Left forelimb (tissue), 1 donor: ENCODE data around the gene OTUD3.
"Not testable (repeated sequence)": the region's sequence is repeated elsewhere in the genome, so short reads cannot be mapped to it uniquely, and the experiment has no call there.

Experiments
- DNase-seq: peaks from one replicate; pipeline ENCODE4 v3.0.0-alpha.2; 2018; ENCODE audit warnings: low spot score

OTUD3 gene

DNA sequence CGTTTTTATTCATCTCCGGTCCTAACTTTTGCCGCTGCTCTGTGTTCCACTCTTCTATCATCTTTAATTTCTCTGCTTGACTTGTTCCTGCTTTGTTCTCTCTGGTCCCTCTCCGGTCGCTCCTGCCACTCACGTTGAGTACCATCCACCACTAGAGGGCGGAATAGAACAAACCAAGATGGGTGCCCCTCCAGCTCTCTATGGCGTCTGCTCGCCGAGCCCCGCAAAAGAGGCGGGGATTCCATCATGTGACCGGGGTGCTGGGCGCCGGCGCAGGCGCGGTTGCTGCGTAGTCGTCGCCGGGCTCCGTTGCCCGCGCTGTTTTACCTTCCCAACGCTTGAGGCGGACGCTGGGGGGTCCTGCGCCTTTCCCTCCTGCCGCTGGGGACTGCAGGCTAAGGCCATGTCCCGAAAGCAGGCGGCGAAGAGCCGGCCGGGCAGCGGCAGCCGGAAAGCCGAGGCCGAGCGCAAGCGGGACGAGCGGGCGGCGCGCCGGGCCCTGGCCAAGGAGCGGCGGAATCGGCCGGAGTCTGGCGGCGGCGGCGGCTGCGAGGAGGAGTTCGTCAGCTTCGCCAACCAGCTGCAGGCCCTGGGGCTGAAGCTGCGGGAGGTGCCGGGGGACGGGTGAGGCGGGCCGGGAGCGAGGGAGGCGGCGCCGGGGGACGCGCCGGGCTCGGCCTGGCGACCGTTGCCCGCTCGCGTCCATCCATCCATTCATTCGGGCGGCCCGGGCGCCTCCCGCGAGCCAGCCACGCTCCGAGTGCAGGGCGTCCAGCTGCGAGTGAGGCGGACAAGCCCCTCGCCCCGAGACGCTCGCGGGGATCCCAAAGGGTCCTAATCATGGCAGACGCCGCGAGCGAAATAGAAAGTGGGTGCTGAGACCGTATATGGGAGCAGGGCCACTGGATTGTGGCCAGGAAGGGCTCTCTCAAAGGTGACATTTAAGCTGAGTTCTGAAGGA is at the start of gene OTUD3:
TSS of gene OTUD3 (plus strand) at position 285 of the 961 bp plus-strand sequence. CDS start at position 404, 119 bp downstream.
- peak; percentile 95 for DNase-seq

DNA sequence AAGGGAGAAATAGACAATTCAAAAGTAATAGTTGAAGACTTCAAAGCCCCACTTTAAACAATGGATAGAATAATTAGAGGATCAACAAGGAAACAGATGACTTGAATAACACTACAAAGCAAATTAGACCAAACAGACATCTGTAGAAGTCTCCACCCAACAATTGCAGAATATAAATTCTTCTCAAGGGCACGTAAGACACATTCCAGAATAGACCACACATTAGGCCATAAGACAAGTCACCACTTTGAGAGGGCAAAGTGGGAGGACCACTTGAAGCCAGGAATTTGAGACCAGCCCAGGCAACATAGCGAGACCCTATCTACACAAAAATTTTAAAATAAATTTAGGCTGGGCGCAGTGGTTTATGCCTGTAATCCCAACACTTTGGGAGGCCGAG is 46.6 kb upstream of the OTUD3 start:
- no peak for DNase-seq

GRCh38 chr1:19837866-19838265 is 44.3 kb upstream of the OTUD3 start:
- DNase-seq = no peak

- no peak for DNase-seq
Measured at GRCh38 chr1:19840228-19840627, 42.0 kb upstream of the OTUD3 start.

GRCh38 chr1:19844731-19845495 is 37.3 kb upstream of the OTUD3 start:
- DNase-seq = no peak

- no peak for DNase-seq
Measured at GRCh38 chr1:19845555-19845954, 36.6 kb upstream of the OTUD3 start.

DNA sequence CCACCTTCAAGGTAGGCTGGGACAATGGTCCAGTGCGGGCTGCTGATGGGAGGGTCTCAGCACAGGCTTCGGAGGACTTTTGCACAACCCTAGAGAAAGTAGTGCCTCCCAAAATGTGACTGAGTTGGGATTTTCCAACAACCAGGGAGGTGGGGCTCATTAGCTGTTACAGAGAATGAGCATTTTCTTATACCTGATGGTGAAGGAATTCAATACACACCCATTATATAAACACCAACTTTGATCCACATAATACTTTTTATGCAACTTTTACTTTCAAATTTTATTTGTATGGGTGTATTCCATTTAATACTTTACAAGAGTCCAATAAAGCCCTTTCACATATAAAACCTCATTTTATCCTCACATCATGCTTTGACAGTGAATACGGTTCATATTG is 35.9 kb upstream of the OTUD3 start:
- DNase-seq = no peak

- DNase-seq = not testable (repeated sequence)
Measured at GRCh38 chr1:19847334-19847733, 34.9 kb upstream of the OTUD3 start.

DNA sequence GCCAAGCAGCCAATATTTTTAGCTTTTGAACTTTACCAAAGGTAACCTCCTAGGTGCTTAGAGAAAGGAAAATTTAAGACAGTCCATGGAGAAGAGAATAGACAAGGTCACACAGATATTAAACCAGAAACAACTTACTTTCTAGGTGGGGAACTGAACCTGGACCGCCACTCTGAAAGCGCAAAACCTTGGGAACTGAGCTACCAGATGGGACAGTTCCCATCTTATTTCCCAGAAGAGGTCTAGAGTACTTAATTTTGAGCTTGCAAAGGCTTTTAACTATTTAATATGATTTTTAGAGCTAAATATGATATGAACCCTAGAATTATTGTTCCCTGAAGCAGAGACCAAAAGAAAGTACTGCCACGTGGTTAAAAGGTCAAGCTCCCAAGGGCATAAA is 32.9 kb upstream of the OTUD3 start:
- not testable (repeated sequence) for DNase-seq

- DNase-seq = no peak
Measured at GRCh38 chr1:19850214-19850613, 32.0 kb upstream of the OTUD3 start.

DNA sequence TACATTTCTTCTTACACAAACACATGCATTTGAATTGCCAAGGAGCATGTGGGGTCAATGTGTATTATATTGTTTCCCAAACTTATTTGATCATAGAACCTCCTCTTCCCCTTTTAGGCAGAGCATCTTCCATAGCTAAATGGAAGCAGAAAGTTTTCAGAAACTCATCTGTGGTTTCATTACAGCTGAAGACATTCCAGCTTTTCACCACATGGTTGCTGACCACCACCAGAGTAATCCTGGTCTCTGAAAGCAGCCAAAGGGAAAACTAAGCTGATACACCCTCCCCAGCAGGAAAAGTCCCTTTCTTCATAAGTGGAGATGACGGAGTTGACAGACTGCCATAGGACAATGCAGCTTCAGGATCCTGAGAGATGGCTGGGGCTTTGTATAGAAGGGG is 30.2 kb upstream of the OTUD3 start:
- DNase-seq = no peak

GRCh38 chr1:19854866-19855265 is 27.3 kb upstream of the OTUD3 start:
- DNase-seq = no peak

- no peak for DNase-seq
Measured at GRCh38 chr1:19858893-19859292, 23.3 kb upstream of the OTUD3 start.

GRCh38 chr1:19859876-19860275 is 22.3 kb upstream of the OTUD3 start:
- no peak for DNase-seq

- no peak for DNase-seq
Measured at GRCh38 chr1:19860418-19860817, 21.8 kb upstream of the OTUD3 start.

DNA sequence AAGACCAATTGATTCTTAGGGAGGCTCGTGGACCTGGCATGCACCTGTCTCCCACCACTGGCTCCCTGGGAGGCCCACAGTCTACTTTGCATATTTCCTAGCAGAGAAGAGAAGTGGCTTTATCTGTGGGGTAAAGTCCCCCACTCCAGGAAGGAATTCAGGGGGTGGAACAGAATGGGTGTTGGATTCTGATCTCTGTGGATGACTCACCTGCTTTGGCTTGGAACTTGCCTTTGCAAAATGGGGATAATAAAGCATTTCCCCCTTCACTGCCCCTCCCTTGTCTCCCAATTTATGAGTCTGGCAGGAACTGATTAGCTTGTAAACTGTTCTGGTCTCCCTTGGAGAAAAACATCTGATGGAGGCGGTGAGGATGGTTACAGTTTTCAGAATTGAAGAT is 21.2 kb upstream of the OTUD3 start:
- no peak for DNase-seq

DNA sequence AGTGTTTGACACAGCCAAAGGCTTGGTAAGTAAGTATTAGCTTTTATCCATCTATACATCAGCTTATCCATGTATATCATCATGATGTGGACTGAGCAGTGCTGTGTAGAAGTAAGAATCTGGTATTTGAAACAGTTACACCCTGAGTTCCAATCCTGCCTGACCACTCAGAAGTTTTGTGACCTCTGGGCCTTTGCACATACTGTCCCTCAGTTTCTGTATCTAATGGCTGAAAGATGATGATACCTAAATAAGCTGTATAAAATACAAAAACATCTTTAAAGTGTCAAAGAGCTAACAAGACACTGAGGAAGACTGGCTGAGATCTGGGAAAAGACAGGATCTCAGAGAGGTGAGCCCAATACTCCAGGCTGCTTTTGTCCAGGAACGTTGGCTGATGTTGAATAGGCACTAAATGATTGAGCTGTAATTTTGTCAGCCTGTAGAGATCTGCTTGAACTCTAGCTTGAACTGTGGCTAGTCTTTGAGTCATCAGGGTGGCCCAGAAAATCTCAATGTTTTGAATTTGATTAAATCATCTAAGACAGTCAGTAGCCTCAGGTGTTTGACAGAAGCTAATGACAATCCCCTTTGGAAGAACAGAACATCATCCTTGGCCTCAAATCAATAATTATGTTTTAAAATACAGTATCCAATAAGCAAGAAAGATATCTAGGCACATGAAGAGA is 20.2 kb upstream of the OTUD3 start:
- no peak for DNase-seq

GRCh38 chr1:19862944-19863343 is 19.3 kb upstream of the OTUD3 start:
- DNase-seq = no peak

DNA sequence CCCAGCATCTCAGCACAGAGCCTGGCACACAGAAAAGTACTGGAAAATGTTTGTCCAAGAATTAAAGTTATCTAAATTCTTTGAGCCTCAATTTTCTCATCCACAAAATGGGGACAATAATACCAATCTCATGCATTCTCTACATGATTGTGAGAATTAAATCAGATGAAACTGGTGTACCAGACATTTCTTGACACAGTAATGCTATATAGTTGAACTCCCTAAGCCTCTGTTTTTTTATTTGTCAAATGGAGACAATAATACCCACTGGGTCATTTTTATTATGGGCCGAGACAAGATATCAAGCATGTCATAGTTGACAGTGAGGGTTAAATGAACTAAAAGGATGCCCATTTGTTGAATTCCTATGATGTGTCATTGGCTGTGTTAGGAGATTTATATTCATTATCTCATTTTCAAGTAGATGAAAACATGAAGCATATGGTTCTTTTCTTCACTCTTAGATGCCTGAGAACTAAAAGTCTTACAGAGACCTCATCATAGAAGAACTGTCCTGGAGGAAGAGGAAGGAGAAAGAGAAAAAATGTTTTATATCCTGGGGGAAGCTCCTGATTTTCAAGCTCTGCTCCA is 17.5 kb upstream of the OTUD3 start:
- no peak for DNase-seq

DNA sequence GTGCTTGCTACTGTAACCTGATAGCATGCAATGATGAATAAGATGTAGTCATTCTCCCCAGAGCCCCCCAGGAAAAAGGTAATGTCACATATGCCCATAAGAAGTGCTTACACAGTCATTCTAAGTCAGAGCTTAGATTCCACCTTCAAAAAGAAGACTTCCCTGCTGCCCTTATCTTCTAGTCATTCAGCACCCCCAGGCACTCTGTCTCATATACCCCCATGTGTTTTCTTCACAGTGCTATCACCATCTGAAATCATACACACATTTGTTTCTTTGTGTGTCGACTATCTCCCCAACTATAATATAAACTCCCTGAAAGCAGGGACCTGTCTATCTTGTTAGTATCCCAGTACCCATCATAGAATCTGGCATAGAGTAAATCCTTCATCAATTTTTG is 16.2 kb upstream of the OTUD3 start:
- no peak for DNase-seq

- no peak for DNase-seq
Measured at GRCh38 chr1:19866758-19867157, 15.4 kb upstream of the OTUD3 start.

GRCh38 chr1:19868575-19868974 is 13.6 kb upstream of the OTUD3 start:
- not testable (repeated sequence) for DNase-seq
